Activated B cell treated with CpG ODN at 0.5 μM for 24 hours (primary cell): ENCODE results near the gene IDI2. TPM values are rescaled to one million over a fixed set of nuclear protein-coding genes. Genes with fewer than 3 reads are reported as not detected.
A peak's percentile ranks its signal among the peaks of the same experiment; 100 is the strongest.

Source experiments
- ATAC-seq: fragments of 200-7000 bp; cut with Tn5 transposase; one replicate; pipeline ENCODE4 v1.10.0; 2021; ENCODE audit warnings: low read depth, mild to moderate bottlenecking, moderate library complexity
- CTCF ChIA-PET: fragments of 350-600 bp; sonication (Branson Sonifier 250); formaldehyde crosslinking; loops from one replicate; lab custom pipeline; 2021; ENCODE audit warnings: antibody characterized with exemption; lab: Charles Lee
- POLR2A ChIA-PET: fragments of 350-600 bp; sonication (Branson Sonifier 250); formaldehyde crosslinking; loops from one replicate; lab custom pipeline; 2021; ENCODE audit warnings: antibody characterized with exemption; lab: Charles Lee
- DNase-seq: peaks from one replicate; pipeline ENCODE4 v3.0.0; 2022
- H3K27ac Mint-ChIP-seq: one replicate; pipeline ENCODE4 v1.8.0; 2020; ENCODE audit warnings: mixed read lengths
- H3K27me3 Mint-ChIP-seq: one replicate; pipeline ENCODE4 v1.8.0; 2021; ENCODE audit warnings: mixed read lengths
- H3K36me3 Mint-ChIP-seq: one replicate; pipeline ENCODE4 v1.8.0; 2021; ENCODE audit warnings: low read depth, mixed read lengths
- H3K4me1 Mint-ChIP-seq: one replicate; pipeline ENCODE4 v1.8.0; 2021; ENCODE audit warnings: mixed read lengths
- H3K4me3 Mint-ChIP-seq: one replicate; pipeline ENCODE4 v1.8.0; 2020; ENCODE audit warnings: mild to moderate bottlenecking, mixed read lengths
- H3K9me3 Mint-ChIP-seq: one replicate; pipeline ENCODE4 v1.8.0; 2020; ENCODE audit warnings: mixed read lengths
- CTCF ChIP-seq: fragments of 200-600 bp; IDR thresholded peaks from one replicate; pipeline ENCODE4 v1.8.0; 2022; ENCODE audit warnings: antibody characterized with exemption, mild to moderate bottlenecking
- intact Hi-C: fragments of 100-400 bp; cut with micrococcal nuclease; formaldehyde crosslinking; loops from one replicate; pipeline ENCODE4 v1.15.1; 2024
- total RNA-seq: library from RNA; stranded (reverse); gene quantifications from 2 replicates; pipeline ENCODE4 v1.2.3, GENCODE V29; 2022

Gene IDI2
- total RNA-seq, 1 donor from 2014 or later: not detected

GRCh38 chr10:987620-987869 lies 38.1 kb downstream of the IDI2 start:
- intact Hi-C loops: loop anchor here (5.0 kb wide), 2 partner anchors 475 to 850 kb away; partner anchors contain the start of gene ZMYND11
- ChIA-PET CTCF (no interaction called here), POLR2A (interaction anchor here (1.6 to 2.7 kb wide), 7 partner anchors 43 to 69 kb away, joined by 4 to 20 read pairs (median 5); partner anchors contain the start of genes IDI1, LARP4B and WDR37)
- Mint-ChIP-seq H3K27me3 (no peaks in the 10 kb centered on the region), H3K27ac (peak overlapping the region; percentile 35), H3K4me1 (peaks cover 45% of the 10 kb centered on the region), H3K4me3 (peak overlapping the region; percentile 92), H3K9me3 (no peaks in the 10 kb centered on the region), H3K36me3 (peaks cover 26% of the 10 kb centered on the region)
- DNase-seq (no peak), ATAC-seq (no peak)
- no peak for TF ChIP-seq CTCF

GRCh38 chr10:986881-987619 lies 38.6 kb downstream of the IDI2 start:
- peaks cover 42% of the 10 kb centered on the region for H3K4me1 Mint-ChIP-seq
- peaks cover 23% of the 10 kb centered on the region for H3K36me3 Mint-ChIP-seq
- no peaks in the 10 kb centered on the region for H3K27me3 Mint-ChIP-seq
- H3K9me3 Mint-ChIP-seq: no peaks in the 10 kb centered on the region
- DNase-seq (no peak), ATAC-seq (no peak)
- ChIA-PET CTCF (no interaction called here), POLR2A (interaction anchor here (0.6 to 2.7 kb wide), 9 partner anchors 43 to 89 kb away, joined by 3 to 20 read pairs (median 5); partner anchors contain the start of genes IDI1, LARP4B and WDR37)
- TF ChIP-seq CTCF: no peak
- H3K27ac Mint-ChIP-seq: no peak overlapping the region
- intact Hi-C loops: loop anchor here (5.0 kb wide), 2 partner anchors 475 to 850 kb away; partner anchors contain the start of gene ZMYND11
- peak overlapping the region; percentile 92 for H3K4me3 Mint-ChIP-seq

GRCh38 chr10:986137-986825 lies 39.4 kb downstream of the IDI2 start:
- ChIA-PET POLR2A (interaction anchor here (0.6 to 2.7 kb wide), 4 partner anchors 39 to 69 kb away, joined by 3 to 20 read pairs (median 6); partner anchors contain the start of genes IDI1, LARP4B and WDR37), CTCF (no interaction called here)
- Mint-ChIP-seq H3K4me1 (peaks cover 41% of the 10 kb centered on the region), H3K36me3 (peaks cover 22% of the 10 kb centered on the region), H3K27ac (no peak overlapping the region), H3K4me3 (peak overlapping the region; percentile 92), H3K27me3 (no peaks in the 10 kb centered on the region), H3K9me3 (no peaks in the 10 kb centered on the region)
- no peak for TF ChIP-seq CTCF
- DNase-seq (no peak), ATAC-seq (no peak)
- intact Hi-C loops: loop anchor here (5.0 kb wide), 2 partner anchors 474 to 849 kb away; partner anchors contain the start of gene ZMYND11

GRCh38 chr10:985361-985760 lies 40.3 kb downstream of the IDI2 start:
- Mint-ChIP-seq H3K27me3 (no peaks in the 10 kb centered on the region), H3K4me1 (peaks cover 33% of the 10 kb centered on the region), H3K9me3 (peaks cover 6% of the 10 kb centered on the region), H3K27ac (no peak overlapping the region), H3K36me3 (peaks cover 14% of the 10 kb centered on the region), H3K4me3 (no peak overlapping the region)
- no peak for DNase-seq
- intact Hi-C loops: loop anchor here (5.0 kb wide), 2 partner anchors 473 to 848 kb away; partner anchors contain the start of gene ZMYND11
- no peak for ATAC-seq
- TF ChIP-seq CTCF: no peak
- CTCF ChIA-PET: no interaction called here
- POLR2A ChIA-PET: interaction anchor here (0.6 to 1.9 kb wide), 2 partner anchors 23 to 63 kb away, joined by 7 to 8 read pairs; partner anchors contain the start of gene IDI1
